ENCODE results near the gene MARK3.
"Not testable (repeated sequence)": the region's sequence is repeated elsewhere in the genome, so short reads cannot be mapped to it uniquely, and the experiment has no call there.

MARK3 gene

DNA sequence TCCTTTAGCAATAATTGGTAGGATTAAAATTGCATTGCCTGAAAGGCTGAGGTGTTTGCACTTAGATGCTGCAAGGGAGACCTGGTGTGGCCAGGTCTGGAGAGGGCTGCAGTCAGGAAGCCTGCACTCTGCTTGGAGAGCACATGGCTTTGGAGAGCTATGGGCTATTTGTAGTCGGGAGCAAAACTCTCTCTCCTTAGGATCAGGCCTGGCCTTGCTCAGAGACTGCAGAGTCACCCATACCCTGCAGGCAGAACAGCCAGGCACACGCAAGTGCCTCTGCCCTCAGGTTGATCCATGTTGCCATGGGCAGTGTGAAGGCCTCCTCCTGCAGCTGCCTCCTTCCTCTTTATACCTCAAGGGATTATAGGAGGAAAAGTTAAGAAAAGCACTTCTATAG is 110.6 kb downstream of the MARK3 start:
- no peak for DNase-seq

DNA sequence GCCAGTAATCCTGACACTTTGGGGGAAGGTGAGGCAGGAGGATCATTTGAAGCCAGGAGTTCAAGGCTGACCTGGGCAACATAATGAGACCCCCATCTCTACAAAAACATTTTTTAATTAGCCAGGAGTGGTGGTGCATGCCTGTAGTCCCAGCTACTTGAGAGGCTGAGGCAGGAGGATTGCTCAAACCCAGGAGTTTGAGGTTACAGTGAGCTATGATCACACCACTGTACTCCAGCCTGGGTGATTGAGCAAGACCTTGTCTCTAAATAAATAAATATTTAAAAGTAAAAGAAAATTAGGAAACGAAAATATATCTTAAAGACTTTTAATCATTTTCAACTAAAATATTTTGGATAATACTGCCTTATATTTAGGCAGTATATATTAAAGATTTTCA is 111.6 kb downstream of the MARK3 start:
- DNase-seq, result no peak

DNA sequence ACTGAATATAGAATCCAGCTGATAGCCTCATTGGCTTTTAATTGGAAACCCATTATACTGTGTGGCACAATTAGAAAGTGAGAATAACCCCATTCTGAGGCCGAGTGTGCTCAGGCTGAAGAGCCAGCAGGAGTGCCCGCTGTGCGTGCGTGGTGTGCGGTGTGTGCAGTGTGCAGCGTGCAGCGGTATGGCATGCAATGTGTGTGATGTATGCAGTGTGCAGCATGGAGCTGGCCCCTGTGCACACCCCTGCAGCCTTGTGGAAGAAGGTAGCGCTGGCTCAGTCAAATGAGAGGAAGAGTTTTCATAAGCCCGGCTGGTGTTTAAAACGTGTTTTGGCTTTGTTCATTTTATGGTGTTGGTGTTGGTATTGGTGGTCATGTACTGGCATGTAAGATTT is 114.5 kb downstream of the MARK3 start:
- no peak for DNase-seq

DNA sequence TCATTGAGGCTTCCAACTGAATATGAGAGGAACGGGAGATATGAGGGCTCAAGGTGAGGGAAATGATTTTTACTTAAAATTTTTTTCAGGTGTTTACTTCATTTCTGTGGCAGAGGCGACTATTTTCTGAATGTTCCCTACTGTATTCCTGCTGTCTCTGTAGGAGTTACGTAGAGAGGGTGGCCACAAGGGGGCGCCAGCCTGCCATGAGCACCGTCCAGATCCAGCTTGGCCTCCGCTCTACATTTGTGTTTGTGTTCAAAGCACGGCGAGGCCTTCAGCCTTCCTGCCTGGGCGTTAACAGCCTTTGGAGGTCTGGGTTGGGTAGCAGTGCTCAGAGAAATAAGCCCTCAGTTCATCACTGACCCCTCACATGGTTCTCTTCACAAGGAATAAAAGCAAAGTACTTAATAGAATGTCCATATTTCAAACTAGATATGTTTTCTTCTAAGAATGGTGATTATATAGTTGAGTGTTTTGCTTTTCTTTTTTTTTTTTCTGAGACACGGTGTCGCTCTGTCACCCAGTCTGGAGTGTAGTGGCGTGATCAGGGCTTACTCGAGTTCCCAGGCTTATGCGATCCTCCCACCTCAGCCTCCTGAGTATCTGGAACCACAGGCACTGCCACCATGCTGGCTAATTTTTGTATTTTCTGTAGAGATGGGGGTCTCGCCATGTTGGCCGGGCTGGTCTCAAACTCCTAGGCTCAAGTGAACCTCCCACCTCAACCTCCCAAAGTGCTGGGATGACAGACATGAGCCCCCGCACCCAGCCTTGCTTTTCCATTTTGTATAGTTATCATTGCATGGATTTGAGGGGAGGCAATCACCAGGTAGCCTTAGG is 115.2 kb downstream of the MARK3 start:
- DNase-seq, result peak; percentile 75

DNA sequence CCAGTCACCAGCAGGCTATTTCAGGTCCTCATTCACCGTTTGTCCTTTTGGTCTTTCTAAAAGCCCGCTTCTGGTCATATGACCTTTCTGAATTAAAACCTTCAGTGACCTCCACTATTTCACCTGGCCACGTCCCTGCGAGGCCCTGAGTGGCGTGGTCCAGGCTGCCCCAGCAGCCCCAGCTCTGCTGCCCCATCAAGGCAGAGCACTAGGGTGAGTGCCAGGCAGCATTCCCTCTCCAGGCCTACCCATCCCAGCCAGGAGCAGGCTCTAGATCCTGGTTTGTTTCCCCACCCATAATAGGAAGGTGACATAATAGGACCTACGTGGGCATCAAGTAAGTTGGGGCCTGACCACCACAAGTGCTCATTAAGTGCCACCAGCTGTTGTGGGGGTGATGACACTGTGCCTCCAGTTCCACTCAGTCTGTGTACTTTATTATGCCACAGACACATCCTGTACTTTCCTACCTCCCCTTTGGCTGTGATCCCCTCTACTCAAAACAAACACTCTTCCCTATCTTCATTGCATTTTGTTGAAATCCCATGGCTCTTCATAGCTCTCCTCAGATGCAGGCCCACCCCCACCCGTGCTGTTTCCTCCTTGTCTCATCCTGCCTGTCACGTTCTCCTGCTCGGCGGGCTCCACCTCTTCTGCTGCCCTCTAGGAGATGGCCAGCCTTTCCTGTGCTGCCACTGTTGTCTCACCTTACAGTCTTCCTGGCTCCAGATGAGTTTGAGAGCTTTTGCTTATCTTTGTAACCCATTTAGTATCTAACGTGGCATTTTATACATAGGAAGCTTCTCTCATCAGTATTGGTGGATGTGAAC is 116.0 kb downstream of the MARK3 start:
- no peak for DNase-seq

DNA sequence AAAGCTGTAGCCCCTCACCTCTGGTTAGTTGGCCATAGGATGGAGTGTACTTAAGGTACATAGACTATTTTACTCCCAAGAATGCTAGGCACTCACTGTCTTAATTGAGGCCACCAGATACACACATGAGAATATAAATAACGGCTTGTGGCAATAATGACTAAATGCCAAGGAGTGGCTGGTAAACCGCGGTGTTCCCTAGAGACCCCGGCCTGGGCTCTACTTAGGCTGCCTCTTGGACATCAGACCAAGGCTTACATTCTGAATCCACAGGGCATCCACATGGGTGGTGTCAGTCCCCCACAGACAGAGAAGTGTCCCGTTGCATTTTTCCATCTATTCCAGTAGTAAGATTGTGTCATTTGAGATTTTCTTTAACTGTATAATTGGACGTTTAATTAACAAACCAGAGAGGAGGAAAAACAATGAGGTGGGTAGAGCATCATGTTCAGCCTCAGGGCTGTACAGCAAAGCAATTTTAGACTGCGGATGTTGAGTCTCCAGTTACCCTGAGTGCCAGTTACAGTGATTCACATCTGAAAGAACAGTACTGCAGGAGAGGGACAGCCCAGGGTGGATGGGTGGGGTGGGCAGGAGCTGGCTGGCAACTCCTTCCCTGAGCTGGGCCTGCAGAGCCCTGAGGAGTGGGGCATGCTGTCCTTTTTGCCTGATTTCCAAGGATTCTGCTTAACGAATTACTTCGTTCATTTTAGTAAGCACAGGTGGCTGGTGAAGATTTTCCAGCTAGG is 116.9 kb downstream of the MARK3 start:
- no peak for DNase-seq

DNA sequence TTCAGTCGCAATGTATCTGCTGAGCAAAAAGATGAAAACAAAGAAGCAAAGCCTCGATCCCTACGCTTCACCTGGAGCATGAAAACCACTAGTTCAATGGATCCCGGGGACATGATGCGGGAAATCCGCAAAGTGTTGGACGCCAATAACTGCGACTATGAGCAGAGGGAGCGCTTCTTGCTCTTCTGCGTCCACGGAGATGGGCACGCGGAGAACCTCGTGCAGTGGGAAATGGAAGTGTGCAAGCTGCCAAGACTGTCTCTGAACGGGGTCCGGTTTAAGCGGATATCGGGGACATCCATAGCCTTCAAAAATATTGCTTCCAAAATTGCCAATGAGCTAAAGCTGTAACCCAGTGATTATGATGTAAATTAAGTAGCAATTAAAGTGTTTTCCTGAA is 117.7 kb downstream of the MARK3 start:
- DNase-seq, result no peak

DNA sequence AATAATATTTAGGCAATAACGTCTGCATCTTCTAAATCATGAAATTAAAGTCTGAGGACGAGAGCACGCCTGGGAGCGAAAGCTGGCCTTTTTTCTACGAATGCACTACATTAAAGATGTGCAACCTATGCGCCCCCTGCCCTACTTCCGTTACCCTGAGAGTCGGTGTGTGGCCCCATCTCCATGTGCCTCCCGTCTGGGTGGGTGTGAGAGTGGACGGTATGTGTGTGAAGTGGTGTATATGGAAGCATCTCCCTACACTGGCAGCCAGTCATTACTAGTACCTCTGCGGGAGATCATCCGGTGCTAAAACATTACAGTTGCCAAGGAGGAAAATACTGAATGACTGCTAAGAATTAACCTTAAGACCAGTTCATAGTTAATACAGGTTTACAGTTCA is 118.1 kb downstream of the MARK3 start:
- no peak for DNase-seq

DNA sequence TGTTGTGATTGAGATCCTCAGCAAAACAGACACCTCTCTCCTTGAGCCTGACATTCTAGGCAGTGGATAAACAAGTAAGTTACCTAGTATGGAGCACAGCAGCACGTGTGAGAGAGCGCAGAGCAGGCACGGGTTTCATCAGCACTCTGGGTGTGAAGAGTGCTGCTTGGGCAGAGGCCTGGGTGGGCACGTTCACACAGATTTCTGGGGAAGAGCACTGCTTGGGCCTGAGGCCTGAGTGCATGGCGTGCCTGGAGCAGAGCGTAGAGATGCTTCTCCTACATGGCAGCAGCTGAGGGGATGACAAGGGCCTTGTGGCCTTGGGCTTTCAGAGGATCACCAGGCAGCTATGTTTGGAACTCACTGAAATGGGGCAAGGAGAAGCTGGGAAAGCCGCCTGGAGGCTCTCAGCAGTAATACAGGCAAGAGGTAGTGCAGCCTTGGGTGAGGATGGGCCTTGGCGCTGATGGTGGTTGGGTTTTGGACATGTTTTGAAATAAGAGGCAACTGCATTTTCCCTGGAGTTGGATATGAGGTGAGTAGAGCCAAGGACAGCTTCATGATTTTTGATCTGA is 119.9 kb downstream of the MARK3 start:
- no peak for DNase-seq

DNA sequence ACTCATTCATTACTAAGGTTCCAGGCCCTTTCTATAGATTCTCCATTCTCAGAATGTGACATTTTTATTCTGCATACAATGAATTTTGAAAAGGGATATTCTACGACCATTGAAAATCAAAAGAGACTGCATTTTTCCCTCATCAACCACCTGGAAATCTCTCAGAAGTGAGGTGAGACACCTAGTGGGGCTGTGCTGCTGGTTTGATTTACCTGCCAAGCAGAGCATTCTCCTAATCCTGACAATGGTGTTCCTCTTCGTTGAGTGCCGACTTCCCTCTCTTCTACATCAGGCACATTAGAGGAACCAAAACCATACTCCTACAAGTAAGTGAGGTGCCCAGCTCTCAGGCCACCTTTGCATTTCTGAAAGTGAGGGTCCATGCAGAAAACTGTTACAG is 122.5 kb downstream of the MARK3 start:
- no peak for DNase-seq

DNA sequence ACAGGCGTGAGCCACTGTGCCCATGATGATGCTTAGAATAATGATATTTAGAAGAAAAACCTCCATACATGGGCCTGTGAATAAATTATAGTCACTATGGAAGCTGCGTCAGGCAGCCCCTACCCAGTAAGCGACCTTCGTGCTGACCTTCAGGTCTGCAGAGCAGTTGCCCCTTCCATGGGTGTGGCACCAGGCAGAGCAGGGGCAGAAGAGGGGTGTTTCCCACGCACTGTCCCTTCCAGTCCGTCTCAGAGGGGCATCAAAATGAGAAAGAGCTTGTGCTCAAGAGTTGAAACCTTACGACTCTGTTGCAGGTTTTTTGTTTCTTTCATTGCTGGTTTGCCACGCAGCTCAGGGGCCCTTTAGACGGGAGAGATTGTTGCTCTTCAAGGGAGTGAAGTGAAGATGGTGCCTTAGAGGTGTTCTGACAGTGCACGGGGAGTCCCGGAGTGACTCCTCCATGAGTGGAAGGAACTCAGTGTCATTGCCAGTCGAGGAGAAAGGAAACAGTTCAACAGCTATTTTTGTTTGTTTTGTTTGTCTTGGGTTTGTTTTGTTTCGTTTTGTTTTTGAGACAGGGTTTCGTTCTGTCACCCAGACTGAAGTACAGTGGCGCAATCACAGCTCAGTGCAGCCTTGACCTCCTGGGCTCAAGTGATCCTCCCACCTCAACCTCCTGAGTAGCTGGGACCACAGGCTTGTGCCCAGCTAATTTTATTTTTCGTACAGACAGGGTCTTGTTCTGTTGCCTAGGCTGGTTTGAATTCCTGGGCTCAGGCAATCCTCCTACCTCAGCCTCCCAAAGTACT is 123.5 kb downstream of the MARK3 start:
- DNase-seq, result no peak

DNA sequence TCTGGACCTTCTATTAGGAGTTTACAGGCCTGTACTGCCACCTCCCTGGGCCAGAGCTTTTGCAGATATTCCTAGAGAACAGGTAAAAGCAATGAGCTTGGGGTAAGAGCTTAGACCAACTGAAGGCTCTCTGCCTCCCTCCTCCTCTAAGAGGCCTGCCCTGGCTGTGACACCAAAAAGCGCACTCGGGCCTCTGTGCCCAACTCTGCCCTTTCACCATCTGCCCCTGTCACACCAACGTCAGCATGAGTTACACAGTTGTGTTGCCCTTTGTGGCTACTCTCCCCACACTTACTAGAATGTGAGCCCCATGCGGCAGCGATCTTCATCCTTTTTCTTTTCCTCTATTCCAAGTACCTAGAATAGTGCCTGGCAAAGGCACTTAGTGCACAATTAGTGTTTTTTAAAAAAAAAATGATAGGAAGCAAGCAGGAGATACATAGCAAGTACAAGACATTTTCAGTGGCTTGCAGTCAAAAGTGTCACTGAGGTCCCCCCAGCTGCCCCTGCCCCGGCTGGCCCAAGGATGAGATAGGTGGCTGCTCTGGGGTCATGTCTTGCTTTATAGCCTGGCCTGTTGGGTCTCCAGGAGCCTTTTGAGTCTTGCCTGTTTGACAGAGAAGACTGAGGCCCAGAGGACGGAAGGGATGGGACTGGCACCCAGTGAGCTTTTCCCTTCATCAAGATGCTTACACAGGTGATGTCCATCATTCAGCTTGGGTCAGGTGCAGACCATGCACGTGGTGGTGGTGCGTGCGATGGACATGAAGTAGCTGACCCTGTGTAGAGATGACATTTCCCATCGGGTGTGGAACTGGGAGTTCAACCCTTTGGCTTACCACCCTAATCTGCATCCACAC is 124.9 kb downstream of the MARK3 start:
- DNase-seq, result no peak

DNA sequence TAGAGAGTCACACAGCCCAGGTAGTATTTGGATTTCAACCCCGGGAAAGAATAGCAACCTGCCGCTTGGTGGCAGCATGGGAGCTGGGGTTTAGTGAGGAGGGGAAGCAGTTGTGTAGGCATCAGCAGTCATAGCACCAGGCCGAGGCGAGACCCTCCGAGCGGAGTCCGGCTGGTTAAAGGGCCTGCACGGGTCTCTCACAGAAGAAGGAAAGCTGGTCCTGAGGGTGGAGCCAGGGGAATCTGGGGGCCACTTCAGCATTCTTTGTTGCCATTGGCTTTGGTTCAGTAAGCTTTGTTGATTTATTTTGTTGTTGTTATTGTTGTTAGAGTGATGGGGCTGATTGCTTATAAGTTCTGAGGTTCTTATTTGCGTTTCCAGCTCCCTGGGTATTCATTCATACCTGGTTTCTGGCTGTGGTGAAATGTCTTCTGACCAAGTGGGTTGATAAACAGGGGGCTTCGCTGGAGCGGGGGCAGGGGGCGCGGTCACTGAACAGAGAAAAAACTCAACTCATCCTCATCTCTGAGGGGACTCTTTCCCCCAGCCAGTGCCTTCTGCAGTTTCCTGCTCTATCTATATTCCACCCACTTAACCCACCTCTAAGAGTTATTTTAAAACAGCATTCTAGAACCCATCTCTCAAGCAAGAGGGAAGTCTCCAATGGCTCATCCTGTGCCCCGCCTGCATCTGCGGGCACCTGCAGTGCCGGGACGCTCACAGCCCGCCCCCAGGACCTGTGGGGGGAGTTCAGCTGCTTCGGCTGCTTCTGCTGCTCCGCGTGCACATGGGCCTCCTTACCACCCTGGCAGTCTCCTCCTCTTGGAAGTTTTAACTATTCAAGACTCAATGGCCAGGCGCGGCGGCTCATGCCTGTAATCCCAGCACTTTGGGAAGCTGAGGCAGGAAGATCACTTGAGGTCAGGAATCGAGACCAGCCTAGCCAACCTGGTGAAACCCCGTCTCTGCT is 125.8 kb downstream of the MARK3 start:
- DNase-seq, result no peak

DNA sequence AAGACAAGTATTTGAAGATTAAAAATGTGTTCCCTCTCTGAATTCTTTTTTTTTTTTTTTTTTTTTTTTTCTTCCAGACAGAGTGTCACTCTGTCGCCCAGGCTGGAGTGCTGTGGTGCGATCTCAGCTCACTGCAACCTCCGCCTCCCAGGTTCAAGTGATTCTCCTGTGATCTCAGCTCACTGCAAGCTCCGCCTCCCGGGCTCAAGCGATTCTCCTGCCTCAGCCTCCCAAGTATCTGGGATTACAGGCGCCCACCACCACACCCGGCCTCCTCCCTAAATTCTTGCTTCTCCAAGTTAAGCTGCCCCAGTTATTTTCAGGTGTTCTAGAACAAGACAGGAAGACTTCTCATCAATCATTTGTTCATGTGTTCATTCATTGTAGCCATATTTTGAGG is 127.0 kb downstream of the MARK3 start:
- not testable (repeated sequence) for DNase-seq

DNA sequence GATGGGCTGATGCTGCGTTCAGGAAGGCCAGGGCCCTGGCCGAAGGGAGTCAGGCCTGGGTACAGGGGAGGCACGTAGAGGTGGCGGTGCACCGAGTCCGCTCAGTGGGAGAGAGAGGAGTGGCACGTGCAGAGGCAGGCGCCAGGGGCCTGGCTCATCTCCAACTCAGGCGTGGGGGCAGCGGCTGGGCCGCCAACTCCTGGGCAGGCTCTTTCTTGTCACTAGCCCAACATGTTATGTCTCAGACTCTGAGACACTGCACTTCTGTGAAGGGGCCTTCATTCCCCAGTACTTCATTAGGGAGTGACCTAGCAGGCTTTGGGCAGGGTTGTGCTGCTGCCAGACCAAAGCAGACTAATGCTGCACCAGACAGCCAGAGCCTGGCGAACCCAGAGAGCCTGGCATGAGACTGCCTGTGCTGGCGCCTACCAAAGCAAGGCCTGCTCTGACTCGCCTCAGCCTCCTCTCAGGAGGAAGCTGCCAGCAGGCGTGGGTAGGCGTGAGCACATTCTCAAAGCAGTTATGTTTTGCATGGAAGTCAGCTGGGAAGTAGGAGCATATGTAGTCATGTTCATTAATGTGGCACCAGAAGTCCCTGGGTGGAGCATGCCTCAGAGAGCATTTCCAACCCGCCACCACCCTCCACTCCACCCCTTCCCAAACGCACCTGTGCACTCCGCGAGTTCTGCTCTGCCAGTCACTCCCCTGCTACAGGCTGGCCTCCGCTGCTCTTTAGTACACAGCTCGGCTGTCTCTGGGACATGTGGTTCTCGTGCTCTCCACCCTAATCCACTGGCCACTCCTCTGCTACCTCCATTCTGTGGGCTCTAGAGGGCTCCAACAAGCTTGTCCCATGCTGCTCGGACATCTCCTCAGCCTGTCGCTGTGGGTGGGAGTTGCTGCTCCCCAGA is 127.7 kb downstream of the MARK3 start:
- DNase-seq, result peak; percentile 99

DNA sequence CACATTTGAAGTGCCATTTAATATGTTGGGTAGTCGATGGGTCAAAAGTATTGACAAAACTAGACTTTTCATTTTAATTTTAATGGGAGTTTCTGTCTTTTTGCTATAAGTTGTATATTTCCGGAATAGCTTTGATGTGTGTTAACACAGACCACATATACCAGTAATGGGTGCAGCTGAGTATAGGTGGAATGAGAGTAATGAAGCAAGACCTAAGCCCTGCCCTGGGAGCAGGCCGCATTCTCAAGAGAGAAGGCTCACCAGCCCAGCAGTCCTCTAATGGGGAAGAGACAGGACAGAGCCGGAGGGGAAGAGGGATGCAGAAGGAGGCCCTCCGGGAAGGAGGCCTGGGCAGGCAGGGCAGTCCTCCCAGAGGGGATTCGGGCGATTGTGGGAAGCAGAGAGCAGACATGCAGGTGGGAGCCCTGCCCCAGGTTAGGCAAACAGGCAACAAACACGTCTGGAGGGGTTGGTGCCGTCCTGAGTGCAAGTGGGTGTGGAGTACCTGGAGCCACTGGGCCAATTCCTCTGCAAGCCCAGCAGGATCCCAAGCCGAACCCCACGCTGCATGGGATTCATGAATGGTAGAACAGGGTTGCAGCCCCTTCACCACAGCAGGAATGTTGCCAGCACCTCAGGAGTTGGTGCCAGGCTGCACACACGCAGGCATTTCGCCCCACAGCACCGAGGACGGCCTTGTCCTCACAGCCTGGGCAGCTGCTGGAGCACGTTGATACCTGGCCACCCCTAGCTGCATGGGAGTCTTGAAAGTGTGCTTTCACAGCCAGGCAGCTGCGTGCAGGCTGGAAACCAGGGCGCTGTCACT is 129.6 kb downstream of the MARK3 start:
- peak; percentile 62 for DNase-seq

DNA sequence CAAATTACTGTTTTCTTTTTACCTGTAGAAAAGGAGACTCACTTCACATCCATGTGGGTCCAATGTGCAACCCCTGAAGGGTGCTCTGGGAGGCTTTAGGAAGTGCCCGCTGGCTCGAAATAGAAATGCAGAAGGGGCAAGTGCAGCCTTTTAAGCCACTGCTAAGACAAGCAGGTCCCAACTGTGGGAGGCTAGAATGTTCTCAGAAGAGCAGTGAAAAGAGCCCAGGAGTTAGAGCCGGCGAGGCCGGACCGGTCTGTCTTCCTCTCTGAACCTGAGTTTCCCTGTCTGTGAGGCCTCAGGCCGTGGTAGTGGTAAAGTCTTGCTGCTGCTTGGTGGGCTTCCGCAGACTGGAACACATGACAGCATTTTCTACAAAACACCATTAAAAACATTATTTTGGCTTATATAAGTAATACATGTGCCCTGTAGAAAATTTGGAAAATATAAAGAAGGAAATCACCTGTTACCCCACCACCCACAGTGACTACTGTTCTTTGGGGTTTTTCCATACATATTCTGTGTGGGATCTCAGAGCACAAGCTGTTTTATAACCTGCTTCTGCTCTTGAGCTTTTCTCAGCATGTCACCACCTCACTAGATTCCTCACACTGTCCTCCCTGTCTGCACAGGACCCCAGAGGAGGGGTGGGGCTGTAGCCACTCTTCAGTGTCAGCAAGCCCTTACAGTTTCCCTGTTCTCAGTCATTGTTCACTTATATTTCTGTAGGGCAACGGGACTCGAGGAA is 131.4 kb downstream of the MARK3 start:
- DNase-seq, result no peak

Measured in DMS79 (cell line).